Prostate gland (tissue), 2 donors: ENCODE results near the gene GRID1. TPM values are rescaled to one million over a fixed set of nuclear protein-coding genes. Genes with fewer than 3 reads are reported as not detected.

Experiments used
- DNase-seq: peaks from one replicate; pipeline ENCODE4 v3.0.0-alpha.2; 2019; ENCODE audit warnings: low spot score
- H3K27ac ChIP-seq, 2 donors: fragments of 200-600 bp; sonication (generic); 2 replicates each; pipeline ENCODE4 v1.5.1; 2017 to 2019
- H3K27me3 ChIP-seq: fragments of 200-600 bp; sonication (generic); replicated peaks from 2 replicates; pipeline ENCODE4 v1.5.1; 2019; ENCODE audit not compliant: insufficient read depth
- H3K36me3 ChIP-seq, 2 donors: fragments of 200-600 bp; sonication (generic); 1 replicate in 1 of 2; 2 replicates in 1 of 2; pipeline versions ENCODE4 v1.5.1 to v1.8.1; 2017 to 2019
- H3K4me1 ChIP-seq: fragments of 200-600 bp; sonication (generic); replicated peaks from 2 replicates; pipeline ENCODE4 v1.5.1; 2019
- H3K4me3 ChIP-seq, 2 donors: fragments of 200-600 bp; sonication (generic); 2 replicates each; pipeline ENCODE4 v1.5.1; 2017 to 2019
- H3K9me3 ChIP-seq: fragments of 200-600 bp; sonication (generic); 2 replicates; pipeline ENCODE4 v1.5.1; 2017
- POLR2A ChIP-seq: fragments of 450-650 bp; IDR thresholded peaks from one replicate; pipeline ENCODE4 v1.6.1; 2016; ENCODE audit warnings: antibody characterized with exemption, mild to moderate bottlenecking
- POLR2AphosphoS5 ChIP-seq: sonication (generic); formaldehyde crosslinking; IDR thresholded peaks from one replicate; pipeline ENCODE4 v1.6.1; 2017; ENCODE audit warnings: antibody characterized with exemption
- WGBS: methylation state at CpG from one replicate; pipeline ENCODE4 v1.1.5; 2018; 5-methylcytosine and 5-hydroxymethylcytosine counted together
- intact Hi-C: fragments of 100-400 bp; cut with DNase I; formaldehyde crosslinking; loops from one replicate; pipeline ENCODE4 v1.14.2; 2022
- total RNA-seq, 2 donors: library from RNA; depleted of rRNA; stranded (reverse); fragments of >200 nt; gene quantifications; one replicate each; pipeline ENCODE4 v1.1.0, GENCODE V29; 2016
- TF ChIP-seq, protein P1 (sequence below), 4 experiments: fragments of 200-600 bp in 2 of 4; fragments of 450-650 bp in 2 of 4; sonication (generic) in 2 of 4; IDR thresholded peaks; 1 replicate in 3 of 4; 2 replicates in 1 of 4; pipeline ENCODE4 v1.5.1; 2016 to 2019; ENCODE audit warnings: antibody characterized with exemption in 4 of 4, mild to moderate bottlenecking in 2 of 4, moderate library complexity in 2 of 4

GRID1 gene
- total RNA-seq: 1 to 10 TPM; 1.0 to 10.0 TPM

DNA sequence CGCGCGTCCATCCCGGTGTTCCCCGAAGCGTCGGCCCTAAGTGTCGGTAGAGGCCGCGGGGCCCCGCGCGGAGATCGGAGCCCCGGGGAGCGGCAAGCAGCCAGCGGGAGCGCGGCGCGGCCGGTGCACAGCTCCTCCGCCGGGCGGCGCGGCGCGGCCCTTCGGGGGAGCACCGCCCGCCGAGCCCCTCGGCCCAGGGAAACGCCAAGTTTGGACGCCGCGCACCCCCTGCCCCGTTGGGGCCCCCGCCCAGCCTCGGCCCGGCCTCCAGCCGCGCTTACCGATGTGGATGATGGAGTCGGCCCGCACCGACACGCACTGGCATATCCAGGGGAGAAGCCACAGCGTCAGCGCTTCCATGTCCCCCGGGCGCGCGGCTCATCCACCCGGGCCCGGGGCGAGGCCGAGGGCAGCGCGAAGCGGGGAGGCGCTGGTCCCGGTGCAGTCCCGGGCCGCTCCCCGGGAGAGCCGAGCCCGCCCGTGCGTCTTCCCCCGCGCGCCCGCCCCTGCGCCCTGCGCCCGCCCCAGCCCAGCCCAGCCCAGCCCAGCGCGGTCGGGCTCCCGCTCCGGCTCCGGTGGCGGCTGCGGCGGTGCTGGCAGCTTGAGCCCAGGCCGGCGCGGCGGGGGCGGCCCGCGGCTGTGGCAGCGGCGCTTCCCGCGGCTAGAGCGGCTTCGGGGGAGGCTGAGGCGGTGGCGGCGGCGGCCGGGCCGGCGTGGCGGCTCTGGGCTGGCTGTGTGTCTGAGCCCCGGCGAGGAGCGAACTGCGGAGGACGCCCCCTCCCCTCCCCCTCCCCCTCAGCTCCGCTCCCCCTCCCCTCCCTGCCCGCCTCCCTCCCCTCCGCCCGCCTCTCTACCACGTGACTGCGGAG, at the start of gene GRID1:
TSS of gene GRID1 (minus strand) at position 763 of the 869 bp plus-strand sequence.
- 1% methylated on average over 58 of the region's 119 CpGs for WGBS
- no peaks in the 10 kb centered on the region for H3K9me3 ChIP-seq
- H3K27ac ChIP-seq: no peak within 1 kb of the TSS
- H3K27me3 ChIP-seq: no peaks in the 10 kb centered on the region
- intact Hi-C loops: no loop called here
- no peaks in the 10 kb centered on the region for H3K36me3 ChIP-seq
- peaks cover 2% of the 10 kb centered on the region for H3K4me1 ChIP-seq
- TF ChIP-seq POLR2A: no peak
- TF ChIP-seq, protein P1, sequence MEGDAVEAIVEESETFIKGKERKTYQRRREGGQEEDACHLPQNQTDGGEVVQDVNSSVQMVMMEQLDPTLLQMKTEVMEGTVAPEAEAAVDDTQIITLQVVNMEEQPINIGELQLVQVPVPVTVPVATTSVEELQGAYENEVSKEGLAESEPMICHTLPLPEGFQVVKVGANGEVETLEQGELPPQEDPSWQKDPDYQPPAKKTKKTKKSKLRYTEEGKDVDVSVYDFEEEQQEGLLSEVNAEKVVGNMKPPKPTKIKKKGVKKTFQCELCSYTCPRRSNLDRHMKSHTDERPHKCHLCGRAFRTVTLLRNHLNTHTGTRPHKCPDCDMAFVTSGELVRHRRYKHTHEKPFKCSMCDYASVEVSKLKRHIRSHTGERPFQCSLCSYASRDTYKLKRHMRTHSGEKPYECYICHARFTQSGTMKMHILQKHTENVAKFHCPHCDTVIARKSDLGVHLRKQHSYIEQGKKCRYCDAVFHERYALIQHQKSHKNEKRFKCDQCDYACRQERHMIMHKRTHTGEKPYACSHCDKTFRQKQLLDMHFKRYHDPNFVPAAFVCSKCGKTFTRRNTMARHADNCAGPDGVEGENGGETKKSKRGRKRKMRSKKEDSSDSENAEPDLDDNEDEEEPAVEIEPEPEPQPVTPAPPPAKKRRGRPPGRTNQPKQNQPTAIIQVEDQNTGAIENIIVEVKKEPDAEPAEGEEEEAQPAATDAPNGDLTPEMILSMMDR (IDR thresholded peaks at IDR 0.05): no peak
- TF ChIP-seq POLR2AphosphoS5: no peak
- H3K4me3 ChIP-seq: peak within 1 kb of the TSS; percentile 39 to 50
- DNase-seq: peak; percentile 42

DNA sequence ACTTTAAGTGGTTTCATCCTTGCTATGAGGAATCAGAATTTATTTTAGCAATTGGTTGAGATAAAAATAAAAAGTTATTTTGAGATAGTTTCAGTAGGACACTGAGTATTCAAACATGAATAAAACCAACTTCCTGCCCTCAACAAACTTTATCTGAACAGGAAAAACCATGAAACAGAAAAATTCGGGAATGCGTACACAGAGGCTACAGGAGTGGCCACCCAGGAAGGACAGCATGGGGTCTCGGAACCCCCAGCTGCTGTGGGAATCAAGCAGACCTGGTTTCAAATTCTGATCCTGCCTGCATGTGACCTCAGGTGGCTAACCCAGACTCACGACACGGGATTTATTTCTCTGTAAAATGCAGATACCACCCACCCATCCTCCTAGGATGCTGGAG, 49.0 kb upstream of the GRID1 start:
- no peaks in the 10 kb centered on the region for H3K27me3 ChIP-seq
- no peak overlapping the region for H3K4me3 ChIP-seq
- 60% methylated on average over 5 of the region's 5 CpGs for WGBS
- intact Hi-C loops: no loop called here
- H3K36me3 ChIP-seq: no peaks in the 10 kb centered on the region
- TF ChIP-seq POLR2AphosphoS5 (no peak), POLR2A (no peak)
- TF ChIP-seq, protein P1 (IDR thresholded peaks at IDR 0.05): no peak
- no peak for DNase-seq
- H3K27ac ChIP-seq: no peak overlapping the region
- no peaks in the 10 kb centered on the region for H3K4me1 ChIP-seq
- H3K9me3 ChIP-seq: no peaks in the 10 kb centered on the region

DNA sequence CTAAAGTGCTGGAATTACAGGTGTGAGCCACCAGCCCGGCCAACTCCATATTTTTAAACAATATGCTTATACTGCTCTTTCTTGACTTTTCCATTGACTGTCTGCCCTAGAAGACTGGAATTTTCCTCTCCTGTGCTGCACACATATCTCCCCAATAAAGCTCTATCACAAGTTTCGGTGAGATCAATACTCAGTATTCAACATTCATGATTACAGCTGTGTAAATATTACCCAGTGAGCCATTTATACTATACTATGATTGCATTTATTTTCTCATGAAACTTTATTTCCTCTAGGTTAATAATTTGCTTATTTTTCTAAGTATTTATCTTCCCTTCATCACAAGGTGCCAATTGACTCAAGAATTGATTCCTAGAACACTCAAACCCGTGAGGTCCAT, 48.5 kb upstream of the GRID1 start:
- Histone ChIP-seq H3K36me3 (no peaks in the 10 kb centered on the region), H3K27ac (no peak overlapping the region), H3K27me3 (no peaks in the 10 kb centered on the region), H3K4me1 (no peaks in the 10 kb centered on the region), H3K4me3 (no peak overlapping the region), H3K9me3 (no peaks in the 10 kb centered on the region)
- TF ChIP-seq, protein P1 (IDR thresholded peaks at IDR 0.05): no peak
- TF ChIP-seq POLR2A: no peak
- TF ChIP-seq POLR2AphosphoS5: no peak
- 84% methylated on average over 3 of the region's 3 CpGs for WGBS
- intact Hi-C loops: no loop called here
- no peak for DNase-seq

DNA sequence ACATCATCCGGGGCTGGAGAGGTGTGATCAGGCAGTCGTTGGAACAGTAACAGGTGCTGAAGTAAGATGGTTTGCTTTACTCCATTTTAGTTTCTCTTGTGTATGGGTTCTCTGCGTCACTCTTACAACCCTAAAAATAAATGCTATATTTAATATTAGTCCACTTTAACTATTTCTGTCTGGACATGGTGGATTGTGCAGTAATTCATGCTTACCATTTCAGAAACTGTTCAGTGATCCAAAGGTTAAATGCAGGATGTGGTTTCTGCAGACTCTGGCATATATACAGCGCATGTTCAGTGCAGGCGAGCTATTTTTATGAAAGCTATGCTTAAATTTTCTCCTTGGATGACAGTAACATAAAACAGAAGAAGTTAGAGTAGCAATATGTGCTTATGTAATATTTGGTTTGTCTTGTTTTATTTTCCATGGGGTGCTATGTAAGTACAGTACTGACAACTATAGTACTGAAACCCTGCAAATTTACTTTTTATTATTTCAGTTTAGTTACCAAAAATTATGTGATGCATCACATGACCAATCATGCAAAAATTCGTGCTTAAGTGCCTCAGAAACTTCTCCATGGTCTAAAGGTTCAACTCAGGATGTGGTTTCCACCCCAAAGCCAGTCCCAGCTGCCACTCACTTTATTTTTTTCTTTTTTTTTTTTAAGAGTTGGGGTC, 46.6 kb upstream of the GRID1 start:
- WGBS: 68% methylated on average over 6 of the region's 6 CpGs
- no peaks in the 10 kb centered on the region for H3K36me3 ChIP-seq
- H3K9me3 ChIP-seq: no peaks in the 10 kb centered on the region

More for the DNA sequence above, 46.6 kb upstream of the GRID1 start:
- Histone ChIP-seq H3K27ac (no peak overlapping the region), H3K27me3 (no peaks in the 10 kb centered on the region), H3K4me1 (no peaks in the 10 kb centered on the region), H3K4me3 (no peak overlapping the region)
- no peak for TF ChIP-seq POLR2A
- TF ChIP-seq, protein P1 (IDR thresholded peaks at IDR 0.05): no peak
- TF ChIP-seq POLR2AphosphoS5: no peak
- intact Hi-C loops: no loop called here
- DNase-seq: no peak
